CD4-positive, alpha-beta T cell (primary cell): ENCODE data around the gene SEMA7A. TPM values are rescaled to one million over a fixed set of nuclear protein-coding genes. Genes with fewer than 3 reads are reported as not detected.

Source experiments
- ATAC-seq: fragments of 200-7000 bp; cut with Tn5 transposase; one replicate; pipeline ENCODE4 v1.10.0; 2022; ENCODE audit warnings: mild to moderate bottlenecking; ENCODE audit not compliant: poor library complexity
- CTCF ChIA-PET: fragments of 350-600 bp; sonication (Branson Sonifier 250); formaldehyde crosslinking; loops from one replicate; lab custom pipeline; 2021; ENCODE audit warnings: antibody characterized with exemption, inconsistent platforms; lab: Charles Lee
- POLR2A ChIA-PET: fragments of 350-600 bp; sonication (Branson Sonifier 250); formaldehyde crosslinking; loops from one replicate; lab custom pipeline; 2021; ENCODE audit warnings: antibody characterized with exemption, inconsistent platforms; lab: Charles Lee
- DNase-seq, 14 experiments: peaks; one replicate each; pipeline ENCODE4 v3.0.0-alpha.2; 2013 to 2020; ENCODE audit warnings: mixed read lengths in 2 of 14
- H3K27ac ChIP-seq, 2 donors: one replicate each; pipeline versions ENCODE4 v1.5.1 to v1.7.0; 2013; ENCODE audit warnings: low read length in 2 of 2, low read depth in 1 of 2, mild to moderate bottlenecking in 1 of 2
- H3K27me3 ChIP-seq, 2 experiments: 1 replicate in 1 of 2; 2 replicates in 1 of 2; pipeline versions ENCODE4 v1.6.1 to v1.7.0; 2013; ENCODE audit warnings: low read length in 2 of 2, control low read depth in 1 of 2, mild to moderate bottlenecking in 1 of 2, moderate library complexity in 1 of 2; ENCODE audit not compliant: insufficient read depth in 2 of 2, control insufficient read depth in 1 of 2
- H3K36me3 ChIP-seq: one replicate; pipeline ENCODE4 v1.6.1; 2013; ENCODE audit warnings: low read length, control low read depth; ENCODE audit not compliant: insufficient read depth
- H3K4me1 ChIP-seq: one replicate; pipeline ENCODE4 v1.6.1; 2013; ENCODE audit warnings: low read length, control low read depth; ENCODE audit not compliant: insufficient read depth
- H3K4me3 ChIP-seq: one replicate; pipeline ENCODE4 v1.5.1; 2013; ENCODE audit warnings: mild to moderate bottlenecking, low read length, moderate library complexity
- H3K9me3 ChIP-seq, 2 experiments: 1 replicate in 1 of 2; 2 replicates in 1 of 2; pipeline versions ENCODE4 v1.6.1 to v1.7.0; 2013; ENCODE audit warnings: low read length in 2 of 2, mild to moderate bottlenecking in 2 of 2, control low read depth in 1 of 2, moderate library complexity in 1 of 2; ENCODE audit not compliant: control insufficient read depth in 1 of 2, insufficient read depth in 1 of 2
- H3K27ac Mint-ChIP-seq: one replicate; pipeline ENCODE4 v1.8.0; 2020; ENCODE audit warnings: mixed read lengths
- H3K27me3 Mint-ChIP-seq: one replicate; pipeline ENCODE4 v1.8.0; 2021; ENCODE audit warnings: mixed read lengths
- H3K36me3 Mint-ChIP-seq: one replicate; pipeline ENCODE4 v1.8.0; 2021; ENCODE audit warnings: low read depth, mixed read lengths
- H3K4me1 Mint-ChIP-seq: one replicate; pipeline ENCODE4 v1.8.0; 2021; ENCODE audit warnings: low read depth, mixed read lengths
- H3K4me3 Mint-ChIP-seq: one replicate; pipeline ENCODE4 v1.8.0; 2020; ENCODE audit warnings: mild to moderate bottlenecking, mixed read lengths
- H3K9me3 Mint-ChIP-seq: one replicate; pipeline ENCODE4 v1.8.0; 2020; ENCODE audit warnings: mixed read lengths
- intact Hi-C, 2 experiments: fragments of 100-400 bp; cut with DNase I in 1 of 2; cut with micrococcal nuclease in 1 of 2; formaldehyde crosslinking; loops; one replicate each; pipeline versions ENCODE4 v1.15.1 to v1.9.0; 2023 to 2025; cut with DNase I, micrococcal nuclease
- total RNA-seq, 174 experiments: library from RNA in 2 of 174; stranded (reverse) in 2 of 174; gene quantifications; one replicate each; pipeline ENCODE4 v1.2.3 and lab custom pipeline; 2021 to 2026
- TF ChIP-seq, protein P1 (sequence below): fragments of 200-600 bp; IDR thresholded peaks from one replicate; pipeline ENCODE4 v1.8.0; 2022; ENCODE audit warnings: antibody characterized with exemption, mild to moderate bottlenecking

The SEMA7A gene
- total RNA-seq, 2 experiments from 2014 or later: 2.3 to 2.7 TPM

DNA sequence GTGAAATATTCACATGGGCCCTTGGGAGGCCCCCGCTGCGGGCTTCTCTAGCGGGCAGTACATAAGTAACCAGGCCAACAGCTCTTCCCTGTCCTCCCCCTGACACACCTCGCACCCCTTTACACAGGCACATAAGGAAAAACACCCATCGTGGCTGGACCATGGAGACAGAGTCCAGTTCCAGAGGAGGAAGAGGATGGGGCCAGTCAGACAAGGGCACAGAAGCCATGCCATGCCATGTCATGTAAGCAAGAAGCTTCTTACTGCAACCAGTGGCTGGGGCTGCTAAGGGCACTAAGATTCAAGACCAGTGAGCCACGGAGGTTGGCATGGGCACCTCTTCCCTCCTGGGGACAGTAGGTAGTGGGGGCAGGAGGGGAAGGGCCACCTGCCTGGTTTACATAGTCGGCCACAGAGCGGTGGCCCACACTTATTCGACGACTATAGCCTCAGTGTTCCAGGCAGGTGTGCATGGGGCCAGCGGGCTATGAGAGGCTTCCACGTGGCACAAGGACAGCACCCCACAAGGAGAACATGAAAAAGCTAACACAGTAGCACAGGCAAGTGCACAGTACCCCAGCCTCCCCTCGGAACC, 60.6 kb downstream of the SEMA7A start:
- no peaks in the 10 kb centered on the region for H3K9me3 Mint-ChIP-seq
- H3K27ac Mint-ChIP-seq: no peak overlapping the region
- peaks cover 19% of the 10 kb centered on the region for H3K27me3 Mint-ChIP-seq
- no peaks in the 10 kb centered on the region for H3K9me3 ChIP-seq
- H3K36me3 Mint-ChIP-seq: no peaks in the 10 kb centered on the region
- peaks cover 3 to 4% of the 10 kb centered on the region in 2 experiments for H3K27me3 ChIP-seq
- intact Hi-C loops: loop anchor here (1.0 to 10.0 kb wide), 12 partner anchors 65 to 829 kb away; partner anchors contain the start of genes ARID3B (in 2 of the 2), C15orf39 (in 1 of the 2) and RPP25 (in 1 of the 2)
- TF ChIP-seq, protein P1, sequence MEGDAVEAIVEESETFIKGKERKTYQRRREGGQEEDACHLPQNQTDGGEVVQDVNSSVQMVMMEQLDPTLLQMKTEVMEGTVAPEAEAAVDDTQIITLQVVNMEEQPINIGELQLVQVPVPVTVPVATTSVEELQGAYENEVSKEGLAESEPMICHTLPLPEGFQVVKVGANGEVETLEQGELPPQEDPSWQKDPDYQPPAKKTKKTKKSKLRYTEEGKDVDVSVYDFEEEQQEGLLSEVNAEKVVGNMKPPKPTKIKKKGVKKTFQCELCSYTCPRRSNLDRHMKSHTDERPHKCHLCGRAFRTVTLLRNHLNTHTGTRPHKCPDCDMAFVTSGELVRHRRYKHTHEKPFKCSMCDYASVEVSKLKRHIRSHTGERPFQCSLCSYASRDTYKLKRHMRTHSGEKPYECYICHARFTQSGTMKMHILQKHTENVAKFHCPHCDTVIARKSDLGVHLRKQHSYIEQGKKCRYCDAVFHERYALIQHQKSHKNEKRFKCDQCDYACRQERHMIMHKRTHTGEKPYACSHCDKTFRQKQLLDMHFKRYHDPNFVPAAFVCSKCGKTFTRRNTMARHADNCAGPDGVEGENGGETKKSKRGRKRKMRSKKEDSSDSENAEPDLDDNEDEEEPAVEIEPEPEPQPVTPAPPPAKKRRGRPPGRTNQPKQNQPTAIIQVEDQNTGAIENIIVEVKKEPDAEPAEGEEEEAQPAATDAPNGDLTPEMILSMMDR: no peak
- DNase-seq: peak in 1 of 14 experiments; percentile 30
- ChIA-PET POLR2A (no interaction called here), CTCF (interaction anchor here (1.1 to 1.9 kb wide), 3 partner anchors 9 to 88 kb away, joined by 4 read pairs; partner anchors contain the start of gene UBL7)
- peak overlapping the region; percentile 86 for H3K4me3 Mint-ChIP-seq
- peaks cover 12% of the 10 kb centered on the region for H3K4me1 Mint-ChIP-seq
- ATAC-seq: no peak
- peaks cover 22% of the 10 kb centered on the region for H3K4me1 ChIP-seq
- H3K27ac ChIP-seq: no peak overlapping the region
- H3K4me3 ChIP-seq: no peak overlapping the region
- H3K36me3 ChIP-seq: no peaks in the 10 kb centered on the region

DNA sequence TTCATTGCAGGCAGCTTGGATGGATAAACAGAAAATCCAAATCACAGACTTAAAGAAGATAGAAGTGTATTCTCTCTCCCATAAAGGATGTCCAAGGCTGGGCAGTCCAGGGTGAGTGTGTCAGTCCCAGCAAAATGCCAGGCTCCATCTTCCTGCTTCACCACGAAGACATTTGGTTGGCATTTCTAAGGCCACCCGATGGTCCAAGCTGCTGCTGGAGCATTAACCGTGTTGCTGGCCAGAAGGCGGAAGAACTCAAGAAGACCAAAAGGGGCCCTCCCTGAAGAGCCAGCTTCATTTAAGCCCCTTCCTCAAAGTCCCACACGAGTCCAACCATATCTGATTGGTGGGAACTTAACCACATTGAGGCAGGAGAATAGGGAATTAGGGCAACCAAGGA, 63.3 kb downstream of the SEMA7A start:
- CTCF ChIA-PET: no interaction called here
- no peak overlapping the region for H3K4me3 Mint-ChIP-seq
- intact Hi-C loops: loop anchor here (5.0 to 10.0 kb wide), 5 partner anchors 172 to 832 kb away; partner anchors contain the start of genes ARID3B (in 1 of the 2), C15orf39 (in 1 of the 2) and RPP25 (in 1 of the 2)
- ATAC-seq (no peak), DNase-seq (peak in 1 of 14 experiments; percentile 11)
- Histone ChIP-seq H3K9me3 (peaks cover 0 to 8% of the 10 kb centered on the region in 2 experiments), H3K36me3 (no peaks in the 10 kb centered on the region), H3K4me1 (peaks cover 33% of the 10 kb centered on the region), H3K27me3 (peaks cover 21 to 24% of the 10 kb centered on the region in 2 experiments), H3K4me3 (no peak overlapping the region), H3K27ac (no peak overlapping the region)
- H3K36me3 Mint-ChIP-seq: no peaks in the 10 kb centered on the region
- POLR2A ChIA-PET: no interaction called here
- TF ChIP-seq, protein P1: no peak
- H3K4me1 Mint-ChIP-seq: peaks cover 12% of the 10 kb centered on the region
- H3K27me3 Mint-ChIP-seq: peaks cover 36% of the 10 kb centered on the region
- no peaks in the 10 kb centered on the region for H3K9me3 Mint-ChIP-seq
- no peak overlapping the region for H3K27ac Mint-ChIP-seq

DNA sequence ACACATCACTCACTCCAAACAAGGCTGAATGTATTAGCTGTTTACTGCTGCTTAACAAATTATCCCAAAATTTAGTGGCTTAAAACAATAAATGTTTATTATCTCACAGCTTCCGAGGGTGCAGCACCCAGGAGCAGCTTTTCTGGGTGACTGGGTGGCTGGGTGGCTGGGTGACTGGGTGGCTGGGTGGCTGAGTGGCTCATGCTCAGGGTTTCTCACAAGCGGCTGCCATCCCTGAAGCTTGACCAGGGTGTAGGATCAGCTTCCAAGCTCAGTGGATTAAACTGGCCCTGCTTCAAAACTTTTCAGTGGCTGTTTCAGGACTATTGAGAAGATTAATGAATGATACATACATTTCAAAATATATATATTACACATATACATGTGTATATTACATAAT, 64.0 kb downstream of the SEMA7A start:
- TF ChIP-seq, protein P1: no peak
- Mint-ChIP-seq H3K4me3 (no peak overlapping the region), H3K4me1 (peaks cover 5% of the 10 kb centered on the region), H3K27me3 (peaks cover 42% of the 10 kb centered on the region), H3K9me3 (no peaks in the 10 kb centered on the region), H3K27ac (no peak overlapping the region), H3K36me3 (no peaks in the 10 kb centered on the region)
- Histone ChIP-seq H3K27ac (no peak overlapping the region), H3K9me3 (peaks cover 0 to 8% of the 10 kb centered on the region in 2 experiments), H3K36me3 (no peaks in the 10 kb centered on the region), H3K4me3 (no peak overlapping the region), H3K4me1 (peaks cover 28% of the 10 kb centered on the region), H3K27me3 (peaks cover 28 to 29% of the 10 kb centered on the region in 2 experiments)
- ChIA-PET POLR2A (no interaction called here), CTCF (no interaction called here)
- DNase-seq (peak in 1 of 14 experiments; percentile 4), ATAC-seq (no peak)
- intact Hi-C loops: loop anchor here (5.0 to 10.0 kb wide), 5 partner anchors 173 to 833 kb away; partner anchors contain the start of genes ARID3B (in 1 of the 2), C15orf39 (in 1 of the 2) and RPP25 (in 1 of the 2)
